A673 (cell line): ENCODE measurements around the gene KLHL18.

Experiments used
- CTCF ChIP-seq: fragments of 300-800, 200-600 bp; sonication (generic); conservative IDR thresholded peaks from 2 replicates; pipeline ENCODE4 v1.5.1; 2017; ENCODE audit warnings: low read depth, mild to moderate bottlenecking, antibody characterized with exemption, low read length, moderate library complexity, mixed read lengths
- EZH2 ChIP-seq: fragments of 200-600 bp; sonication (generic); IDR thresholded peaks from 2 replicates; pipeline ENCODE4 v1.6.1; 2017; ENCODE audit warnings: borderline replicate concordance, low read depth, mild to moderate bottlenecking, mixed read lengths, antibody characterized with exemption, low read length; ENCODE audit not compliant: poor library complexity, severe bottlenecking

- TF ChIP-seq CTCF (no peak), EZH2 (no peak)
Observed at GRCh38 chr3:47306022-47306421, 23.3 kb downstream of the KLHL18 start.
